DMS153 treated with DMSO at 0.1 percent for 48 hours (cell line): ENCODE measurements around the gene TMEM229B.
A peak's percentile ranks its signal among the peaks of the same experiment; 100 is the strongest.

Experiments
- DNase-seq: peaks from one replicate; lab custom pipeline; 2025; ENCODE audit not compliant: unreplicated experiment; lab: John Stamatoyannopoulos, UW

The TMEM229B gene

DNA sequence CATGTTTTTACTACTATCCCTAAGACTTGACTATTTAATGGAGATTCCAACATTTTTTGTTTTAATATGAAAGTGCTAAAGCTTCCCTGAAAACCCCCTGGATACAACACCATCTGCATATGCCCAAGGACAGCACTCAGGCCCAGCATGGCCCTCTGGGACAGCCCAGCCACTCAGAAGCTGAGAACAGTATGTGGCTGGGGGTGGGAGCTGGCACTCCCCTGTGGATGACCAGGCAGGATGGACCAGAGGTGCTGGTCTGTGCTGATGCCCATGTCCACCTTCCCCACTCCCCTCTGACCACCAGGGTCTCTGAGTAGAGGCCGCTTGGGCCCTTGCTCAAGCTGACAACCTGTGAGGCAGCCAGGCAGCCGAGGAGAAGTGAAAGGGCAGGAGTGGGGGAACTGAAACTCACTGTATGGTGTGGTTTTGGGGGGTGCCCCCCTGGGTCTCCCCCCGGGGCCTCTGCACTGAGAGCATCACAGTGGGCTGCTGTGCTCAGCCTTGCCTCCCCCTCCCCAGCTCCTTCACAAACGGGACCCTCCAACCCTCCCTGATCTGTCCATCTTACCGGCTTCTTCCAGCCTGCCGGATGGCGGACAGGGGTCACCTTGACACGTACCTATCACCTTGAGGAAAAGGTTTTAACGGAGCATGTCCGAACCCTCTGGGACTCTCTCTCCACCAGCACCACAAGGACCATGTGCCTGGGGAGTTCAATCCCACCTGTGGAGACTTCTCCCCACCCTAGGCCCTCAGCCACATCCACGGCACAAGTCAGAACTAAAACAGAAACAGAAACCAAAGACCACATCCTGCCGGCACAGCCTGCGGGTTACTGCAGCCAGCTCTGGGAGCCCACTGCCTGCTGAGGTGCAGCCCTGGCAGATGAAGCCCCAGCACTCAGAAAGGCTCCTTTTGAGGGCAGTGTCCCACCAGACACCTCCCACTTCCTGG is at the start of gene TMEM229B:
TSS of gene TMEM229B (minus strand) at position 785 of the 957 bp plus-strand sequence. CDS start 14,798 bp downstream, outside the sequence.
- peak; percentile 19 for DNase-seq

DNA sequence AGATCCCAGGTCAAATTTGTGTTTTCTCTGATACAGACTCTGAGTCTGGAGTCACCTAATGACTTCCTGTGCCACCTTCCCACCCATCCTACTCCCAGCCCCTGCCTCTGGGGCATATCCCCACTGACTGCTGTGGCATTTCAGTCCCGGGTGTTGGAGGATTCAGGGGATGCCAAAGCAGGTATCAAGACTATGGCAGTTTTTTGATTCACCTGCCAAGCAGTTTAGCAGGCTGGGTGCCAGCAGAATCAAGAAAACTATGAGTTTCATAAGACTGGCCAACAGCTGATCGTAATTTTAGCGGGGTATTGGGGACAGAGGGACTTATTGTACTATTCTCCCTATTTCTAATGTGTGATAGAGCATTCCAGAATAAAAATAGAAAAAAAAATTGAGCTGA is 49.2 kb upstream of the TMEM229B start:
- DNase-seq, result no peak

DNA sequence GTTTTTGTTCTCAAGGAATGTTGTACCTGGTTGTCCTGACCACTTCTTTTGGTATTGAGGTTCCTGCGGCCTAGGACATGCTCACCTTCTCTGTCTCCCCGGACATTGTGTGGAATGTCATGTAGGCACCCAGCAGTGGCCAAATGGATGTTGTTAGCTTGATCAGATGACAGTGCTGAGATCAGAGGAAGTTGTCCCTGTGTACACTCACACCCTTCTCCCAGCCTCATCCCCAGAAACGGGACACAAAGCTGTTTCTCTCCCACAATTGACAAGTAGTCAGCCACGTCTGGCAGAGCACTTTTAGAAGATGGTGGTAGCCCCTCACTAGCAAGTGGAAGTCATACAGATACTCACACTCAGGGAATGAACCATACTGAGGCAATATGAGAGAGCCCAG is 47.6 kb upstream of the TMEM229B start:
- DNase-seq, result no peak

DNA sequence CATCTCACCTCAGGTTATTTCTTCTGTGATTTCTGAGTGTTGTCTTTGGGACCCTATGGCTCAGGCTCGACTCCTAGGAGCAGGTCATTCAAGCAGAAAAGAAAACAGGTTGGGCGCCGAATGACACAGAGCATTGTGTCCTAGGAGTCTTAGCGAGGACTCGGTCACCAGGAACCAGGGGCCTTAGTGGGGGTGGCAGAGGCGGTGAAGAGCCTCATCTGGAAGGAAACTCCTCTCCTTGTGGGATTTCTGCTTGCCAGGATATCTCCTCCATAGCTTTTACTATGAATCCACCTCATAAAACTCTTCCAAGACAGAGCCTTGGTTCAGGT is 45.2 kb upstream of the TMEM229B start:
- no peak for DNase-seq

DNA sequence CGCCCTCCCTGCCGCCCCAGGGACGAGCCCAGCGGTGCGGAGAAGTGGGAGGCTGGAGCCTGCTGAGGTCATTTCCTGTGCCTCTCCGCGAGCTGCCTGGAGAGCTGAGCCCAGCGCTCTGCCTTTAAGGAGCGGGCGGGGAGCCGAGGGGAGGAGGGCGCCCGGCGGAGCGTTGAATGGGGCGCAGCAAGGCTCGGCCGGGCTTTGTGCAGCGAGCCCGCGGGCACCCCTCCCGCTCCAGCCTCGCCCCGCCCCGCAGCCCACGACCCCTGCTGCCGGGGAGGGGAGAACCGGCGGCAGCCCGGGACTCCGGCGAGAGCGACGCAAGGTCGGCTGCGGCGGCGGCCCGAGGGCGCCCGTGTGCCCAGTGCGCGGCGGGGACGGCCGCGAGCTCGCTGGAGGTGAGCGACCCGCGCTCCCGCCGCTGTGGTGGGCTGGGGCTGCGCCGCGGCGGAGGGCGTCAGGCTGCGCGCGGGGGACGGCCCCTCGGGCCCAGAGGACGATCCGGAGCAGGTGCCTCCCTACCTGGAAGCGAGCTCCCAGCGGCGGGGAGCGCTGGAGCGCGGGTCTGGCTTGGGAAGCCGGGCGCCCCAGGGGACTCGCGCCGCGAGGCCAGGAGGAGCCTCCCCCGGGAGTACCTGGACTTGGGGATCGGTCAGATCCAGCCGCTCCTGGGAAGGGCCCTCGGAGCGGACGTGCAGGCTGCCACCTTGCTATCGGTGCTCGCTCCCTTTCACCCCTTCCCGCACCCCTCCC is 44.7 kb upstream of the TMEM229B start, which contains the start of gene PLEKHH1:
TSS of gene PLEKHH1 (plus strand) at position 293 of the 756 bp plus-strand sequence. CDS start 8,578 bp downstream, outside the sequence.
- DNase-seq, result peak; percentile 46

DNA sequence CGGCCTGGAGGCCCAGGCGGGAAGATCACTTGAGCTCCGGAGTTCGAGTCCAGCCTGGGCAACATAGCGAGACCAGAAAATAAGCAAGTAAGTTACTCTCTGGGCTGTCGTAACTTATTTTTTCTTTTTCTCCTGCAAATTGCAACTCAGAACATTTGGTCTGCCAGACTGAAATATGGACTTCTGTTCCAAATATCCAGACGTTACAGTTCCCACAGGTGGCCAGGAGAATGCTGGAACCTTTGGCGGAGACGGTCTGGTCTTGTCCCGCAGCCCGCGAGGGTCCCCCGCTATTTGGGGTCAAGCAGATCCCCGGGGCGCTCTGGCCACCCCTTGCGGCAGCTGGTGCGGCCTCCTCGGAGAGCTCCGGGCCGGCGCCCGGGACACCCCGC is 44.1 kb upstream of the TMEM229B start:
- no peak for DNase-seq

DNA sequence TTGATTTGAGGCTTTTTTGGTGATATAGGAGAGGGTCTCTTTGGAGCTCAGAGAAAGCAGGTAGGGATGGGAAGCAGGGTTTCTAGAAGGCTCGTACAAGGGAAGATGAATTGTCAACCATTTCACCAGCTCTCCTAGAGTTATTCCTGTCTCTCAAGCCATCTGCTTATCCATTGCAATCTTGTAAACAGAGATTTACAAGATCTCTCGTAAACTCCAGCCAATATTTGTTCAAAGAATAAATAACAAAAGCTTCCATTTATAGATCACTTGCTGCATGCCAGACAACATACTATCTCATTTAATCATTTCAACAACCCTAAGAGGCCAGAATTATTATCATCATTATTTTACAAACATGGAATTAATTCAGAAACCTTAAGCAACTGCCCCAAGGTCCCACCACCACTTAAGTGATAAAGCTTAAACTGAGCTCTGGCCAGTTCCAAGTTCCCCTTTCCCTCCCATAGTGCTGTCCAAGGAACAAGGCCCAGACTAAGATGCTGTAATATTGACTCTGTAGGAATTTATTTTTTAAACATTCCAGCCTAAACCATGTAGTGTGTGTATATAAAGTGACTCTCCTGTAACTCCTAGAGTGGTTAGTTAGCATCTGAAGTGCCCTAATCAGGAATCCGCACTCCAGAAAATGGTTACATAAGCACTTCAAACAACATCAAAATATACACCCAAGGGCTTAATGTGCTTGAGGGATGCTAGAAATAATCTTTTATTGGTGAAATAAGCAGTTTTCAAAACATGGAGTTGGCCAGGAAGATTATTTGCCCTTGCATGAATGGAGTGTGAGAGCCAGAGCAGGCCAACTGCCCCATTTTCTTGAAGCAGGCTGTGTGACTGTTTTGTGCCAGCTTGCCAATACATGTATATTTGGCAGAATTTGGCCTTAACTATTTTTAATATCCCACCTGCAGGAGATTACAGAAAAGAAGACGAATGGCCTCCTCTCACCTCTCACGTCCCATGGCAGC is 41.7 kb upstream of the TMEM229B start:
- no peak for DNase-seq

DNA sequence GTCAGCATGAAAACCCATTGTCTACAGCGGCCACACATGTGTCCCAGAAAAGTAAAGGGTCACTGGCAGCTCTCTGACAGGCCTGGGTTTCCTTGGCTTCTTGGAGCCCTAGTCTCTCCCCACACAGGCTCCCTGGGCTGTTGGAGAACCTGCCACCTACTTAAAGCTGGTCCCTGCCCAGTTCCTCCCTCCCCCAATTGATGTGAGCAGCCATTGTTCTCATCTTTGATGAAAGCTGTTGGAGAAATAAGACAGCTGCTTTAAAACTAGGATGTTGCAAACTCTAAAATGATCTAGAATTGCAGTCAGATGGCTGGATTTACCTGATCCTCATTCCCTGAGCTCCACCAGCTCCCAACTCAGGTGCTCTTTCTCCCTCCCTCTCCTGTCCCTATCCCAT is 39.8 kb upstream of the TMEM229B start:
- no peak for DNase-seq

DNA sequence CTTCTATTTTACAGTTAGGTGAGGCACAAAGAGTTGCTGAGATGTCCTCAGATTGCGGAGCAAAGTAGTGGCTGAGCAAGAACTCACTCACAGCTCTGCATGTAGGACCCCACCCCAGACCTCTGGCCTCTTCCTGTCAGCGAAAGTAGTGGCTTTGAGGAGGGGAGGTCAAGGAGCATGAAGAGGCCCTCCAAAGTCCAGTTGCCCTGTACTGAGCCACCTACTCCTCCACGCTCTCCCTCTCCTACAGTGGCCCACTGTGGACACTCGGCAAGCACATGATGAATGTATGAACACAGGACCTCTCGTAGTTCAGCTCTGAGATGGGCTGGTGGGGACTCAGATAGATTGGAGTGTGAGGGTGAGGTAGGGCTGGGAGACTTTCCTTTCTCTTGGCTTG is 39.2 kb upstream of the TMEM229B start:
- no peak for DNase-seq

DNA sequence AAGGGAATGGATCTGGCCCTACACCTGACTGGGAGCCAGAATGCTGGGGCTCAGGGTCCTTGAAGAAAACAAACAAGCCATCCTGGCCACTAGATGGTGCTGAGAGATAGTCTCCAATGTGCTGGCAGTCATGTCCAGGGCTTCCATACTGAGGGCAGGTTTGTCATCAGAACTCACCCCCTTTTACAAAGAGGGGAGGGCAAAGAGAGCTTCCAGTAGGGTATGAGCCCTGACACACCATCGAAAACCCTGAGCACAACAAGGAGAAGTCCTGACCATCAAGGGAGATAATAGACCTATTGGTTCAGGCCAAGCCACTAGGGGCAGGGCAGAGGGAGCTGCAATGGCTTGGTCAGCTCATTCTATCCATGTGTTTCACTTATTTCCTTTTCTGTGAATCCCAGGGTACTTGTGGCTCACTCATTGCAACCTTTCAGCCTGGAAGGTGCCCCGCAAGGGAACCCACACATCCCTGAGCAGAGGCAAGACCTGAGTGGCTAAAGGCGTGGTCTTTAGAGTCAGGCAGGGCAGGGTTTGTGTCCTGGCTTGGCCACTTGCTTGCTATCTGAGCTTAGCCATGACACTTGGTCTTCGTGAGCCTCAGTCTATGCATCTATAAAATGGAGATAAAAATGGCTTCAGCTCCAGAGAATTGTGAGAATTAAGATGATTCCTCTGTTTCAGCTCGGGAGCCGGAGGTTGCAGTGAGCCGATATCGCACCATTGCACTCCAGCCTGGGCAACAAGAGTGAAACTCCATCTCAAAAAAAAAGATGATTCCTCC is 38.3 kb upstream of the TMEM229B start:
- DNase-seq, result peak; percentile 44

DNA sequence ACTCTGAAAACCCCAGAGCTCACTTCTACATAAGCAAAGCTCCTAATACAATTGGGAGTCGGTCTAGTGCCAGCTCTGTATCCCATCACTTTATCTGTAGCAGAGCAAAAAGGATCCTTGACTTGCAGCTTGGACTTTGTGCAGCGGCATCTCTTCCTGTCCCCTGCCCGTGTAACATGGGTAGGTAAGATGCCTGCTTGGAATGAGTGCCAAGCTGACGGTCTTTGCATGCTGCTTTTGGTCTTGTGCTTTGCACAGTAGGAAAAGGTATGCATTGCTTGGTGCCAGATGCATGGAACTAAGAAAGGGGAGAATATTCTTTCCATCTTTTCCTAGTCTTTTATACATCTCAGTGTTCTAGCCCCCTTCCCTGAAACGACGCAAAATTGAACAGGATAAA is 37.7 kb upstream of the TMEM229B start:
- no peak for DNase-seq

DNA sequence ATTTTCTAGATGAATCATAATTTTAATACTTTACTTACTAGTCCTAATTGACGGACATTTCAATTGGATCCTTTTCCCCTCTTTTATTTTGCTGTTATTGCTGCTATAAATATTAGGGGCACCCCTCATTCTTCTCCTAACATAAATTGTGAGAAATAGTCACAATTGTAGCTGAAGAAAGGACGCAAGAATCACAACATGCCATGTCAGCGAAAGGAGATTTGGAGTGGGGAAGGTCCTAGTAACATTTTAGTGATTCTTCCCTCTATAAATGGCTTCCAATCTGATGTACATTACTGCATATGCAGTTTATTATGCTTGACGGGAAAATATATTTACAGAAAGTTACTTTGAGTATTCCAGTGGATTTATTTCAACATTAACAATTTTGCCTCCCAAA is 36.9 kb upstream of the TMEM229B start:
- no peak for DNase-seq

DNA sequence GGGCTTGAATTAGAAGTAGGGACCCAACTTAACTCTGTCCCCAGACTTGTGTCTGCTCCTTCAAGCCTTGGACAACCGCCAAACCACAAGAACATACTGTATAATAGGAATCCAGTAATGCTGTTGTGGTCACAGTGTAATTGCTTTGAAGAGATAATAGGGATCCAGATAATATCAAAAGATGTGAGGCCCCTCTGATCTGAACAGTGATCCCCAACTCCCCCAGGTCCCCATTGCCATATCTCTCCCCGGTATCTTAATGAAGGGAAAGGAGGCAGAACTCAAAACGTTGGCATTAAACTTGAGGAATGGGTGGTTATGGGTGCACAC is 36.1 kb upstream of the TMEM229B start:
- DNase-seq, result no peak

DNA sequence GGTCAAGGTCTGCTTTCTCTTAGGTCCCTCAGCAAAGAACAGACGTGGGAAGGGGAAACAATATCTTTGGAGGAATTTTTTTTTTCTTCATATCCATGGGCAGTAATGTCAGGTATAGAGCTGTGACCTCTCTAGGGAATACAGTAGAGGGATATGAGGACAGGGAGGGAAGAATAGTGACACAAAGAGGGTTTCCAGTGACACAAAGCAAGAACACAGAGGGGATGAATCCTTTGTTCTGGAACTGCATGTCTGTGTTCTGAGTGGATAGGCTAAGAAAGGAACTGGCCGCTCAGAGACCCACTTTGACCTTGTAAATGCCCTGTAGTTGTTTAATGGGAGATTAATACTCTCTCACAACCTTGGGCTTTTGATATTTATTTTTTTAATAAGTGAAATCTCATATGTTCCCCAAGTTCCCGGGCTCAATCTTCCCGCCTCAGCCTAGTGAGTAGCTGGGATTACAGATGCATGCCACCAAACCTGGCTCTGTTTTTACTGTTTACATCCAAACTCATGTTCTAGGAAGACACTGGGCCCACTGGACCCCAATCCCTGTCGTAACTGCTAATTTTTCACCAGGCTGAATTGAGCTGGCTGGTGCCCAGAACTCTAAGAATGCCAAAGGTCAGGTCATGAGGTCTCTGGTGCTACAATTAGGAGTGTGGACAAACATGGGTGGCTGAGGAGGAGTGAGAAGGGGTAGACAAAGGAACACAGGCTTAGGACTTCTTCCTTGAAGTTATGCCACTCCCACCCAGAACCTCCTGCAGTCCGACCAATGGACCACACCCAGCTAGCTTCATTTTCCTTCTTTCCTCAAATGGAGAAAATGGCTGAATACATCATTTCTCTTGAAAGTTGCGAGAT is 35.5 kb upstream of the TMEM229B start:
- DNase-seq, result no peak

DNA sequence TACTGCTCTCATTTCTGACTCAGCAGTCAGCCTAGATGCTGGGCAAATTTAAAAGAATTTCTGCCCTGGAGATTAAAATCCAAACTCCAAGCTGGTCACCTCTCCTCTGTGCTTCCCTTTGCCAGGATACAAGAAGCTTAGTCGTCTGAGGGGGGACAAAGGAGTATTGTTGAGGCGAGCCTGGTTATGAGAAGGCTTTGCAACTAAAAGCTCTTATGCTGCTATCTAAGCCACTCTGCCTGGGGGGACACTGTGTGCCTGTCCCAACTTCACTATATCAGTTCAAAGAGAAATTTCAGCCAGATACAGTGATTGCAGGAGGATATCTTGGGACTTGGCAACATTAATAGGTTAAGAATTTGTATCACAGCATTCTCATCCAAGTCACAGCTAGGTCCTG is 33.7 kb upstream of the TMEM229B start:
- DNase-seq, result no peak

DNA sequence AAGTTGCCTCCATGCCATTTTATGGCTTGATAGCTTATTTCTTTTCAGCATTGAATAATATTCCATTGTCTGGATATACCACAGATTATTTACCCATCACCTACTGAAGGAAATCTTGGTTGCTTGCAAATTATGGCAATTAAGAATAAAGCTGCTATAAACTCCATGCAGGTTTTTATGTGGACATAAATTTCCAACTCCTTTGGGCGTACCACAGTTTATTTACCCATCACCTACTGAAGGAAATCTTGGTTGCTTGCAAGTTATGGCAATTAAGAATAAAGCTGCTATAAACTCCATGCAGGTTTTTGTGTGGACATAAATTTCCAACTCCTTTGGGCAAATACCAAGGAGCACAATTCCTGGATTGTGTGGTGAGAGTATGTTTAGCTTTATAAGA is 32.0 kb upstream of the TMEM229B start:
- DNase-seq, result no peak

DNA sequence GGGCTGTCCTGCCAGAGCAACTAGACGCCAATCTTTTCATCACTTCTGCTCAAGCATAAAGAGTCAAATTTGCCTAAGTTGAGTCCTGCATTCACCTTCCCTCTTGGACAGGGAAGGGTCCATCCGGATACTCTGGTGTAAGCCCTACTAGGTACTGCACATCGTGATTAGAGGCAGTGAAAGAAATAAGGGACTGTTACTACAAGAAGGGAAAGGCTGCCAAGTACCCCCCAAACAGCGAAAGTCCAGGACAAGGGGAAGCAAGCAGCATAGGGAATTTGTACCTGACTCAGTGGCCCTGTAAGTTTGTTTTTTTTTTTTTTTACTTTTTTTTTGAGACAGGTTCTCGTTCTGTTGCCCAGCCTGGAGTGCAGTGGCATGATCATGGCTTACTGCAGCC is 30.9 kb upstream of the TMEM229B start:
- no peak for DNase-seq

DNA sequence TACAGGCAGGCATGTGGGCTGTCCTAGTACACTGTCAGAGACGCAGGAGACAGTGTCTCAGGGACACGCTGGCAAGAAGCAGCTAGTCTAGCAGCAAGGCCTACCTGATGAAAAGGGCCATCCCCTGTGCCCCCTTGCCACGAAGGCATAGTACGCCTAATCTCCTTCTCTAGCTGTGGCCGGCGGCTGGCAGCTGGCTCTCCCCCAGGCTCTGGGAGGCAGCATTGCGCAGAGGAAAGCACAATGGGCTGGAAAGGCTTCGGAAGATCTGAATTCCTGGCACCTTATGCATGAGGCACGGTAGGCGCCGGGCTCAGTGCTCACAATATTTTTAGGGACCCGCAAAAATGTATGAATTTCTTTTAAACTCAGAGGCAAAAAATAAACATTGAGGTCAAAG is 28.6 kb upstream of the TMEM229B start:
- DNase-seq, result no peak

DNA sequence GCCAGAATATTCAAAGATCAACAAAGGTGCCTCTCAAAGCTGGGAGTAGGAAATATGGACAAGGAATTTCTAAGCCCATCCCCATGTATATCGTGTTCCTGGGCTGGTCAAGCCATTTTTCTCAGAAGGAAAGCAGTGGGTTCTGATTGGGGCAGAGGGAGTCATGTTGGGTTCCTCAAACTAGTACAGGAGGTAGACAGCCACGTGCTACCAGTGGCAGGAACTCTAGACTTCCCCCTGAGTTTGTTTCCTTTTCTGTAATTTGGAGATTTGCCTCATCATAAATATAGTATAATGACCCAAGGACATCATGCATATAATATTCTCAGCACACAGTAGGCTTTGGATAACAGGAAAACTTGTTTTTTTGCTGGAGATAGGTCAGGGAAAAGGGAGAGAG is 28.2 kb upstream of the TMEM229B start:
- DNase-seq, result no peak
